Stimulated activated CD8-positive, alpha-beta memory T cell treated with anti-CD3 and anti-CD28 coated beads, Interleukin-4, amount 100 ng/mL, for 1 hour (primary cell): Measurements from ENCODE around the gene UGT1A8.
"Not testable (repeated sequence)": the region's sequence is repeated elsewhere in the genome, so short reads cannot be mapped to it uniquely, and the experiment has no call there.

ENCODE experiments used
- DNase-seq, 2 donors: peaks; one replicate each; pipeline ENCODE4 v3.0.0-alpha.2; 2020; ENCODE audit warnings: low read depth in 2 of 2, low spot score in 1 of 2

UGT1A8 gene

DNA sequence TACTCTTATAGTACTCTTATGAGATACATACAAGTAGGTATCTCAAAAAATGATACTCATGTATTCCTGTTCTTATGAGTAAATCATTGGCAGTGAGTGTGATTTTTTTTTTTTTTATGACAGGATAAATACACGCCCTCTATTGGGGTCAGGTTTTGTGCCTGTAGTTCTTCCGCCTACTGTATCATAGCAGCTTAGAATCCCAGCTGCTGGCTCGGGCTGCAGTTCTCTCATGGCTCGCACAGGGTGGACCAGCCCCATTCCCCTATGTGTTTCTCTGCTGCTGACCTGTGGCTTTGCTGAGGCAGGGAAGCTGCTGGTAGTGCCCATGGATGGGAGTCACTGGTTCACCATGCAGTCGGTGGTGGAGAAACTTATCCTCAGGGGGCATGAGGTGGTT lies at the start of gene UGT1A8:
Gene UGT1A8, plus strand, starts transcription at position 158 of the 400 bp plus-strand sequence. Its CDS starts 75 bp downstream, at position 233.
- DNase-seq: not testable (repeated sequence)

DNA sequence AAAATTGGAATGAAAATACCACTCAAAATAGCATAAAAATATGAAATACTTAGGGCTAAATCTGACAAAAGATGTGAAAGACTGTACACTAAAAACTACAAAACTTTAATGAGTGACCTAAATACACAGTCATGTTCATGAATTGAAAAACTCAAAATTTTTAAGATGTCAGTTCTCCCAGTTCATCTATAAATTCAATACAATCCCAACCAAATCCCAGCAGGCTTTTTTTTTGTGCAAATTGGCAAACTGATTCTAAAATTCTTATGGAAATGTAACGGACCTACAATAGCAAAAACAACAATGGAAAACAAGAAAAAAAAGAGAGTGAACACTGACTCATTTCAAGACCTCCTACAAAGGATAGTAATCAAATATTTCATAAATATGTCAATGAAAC lies 46.4 kb upstream of the UGT1A8 start:
- DNase-seq: no peak

DNA sequence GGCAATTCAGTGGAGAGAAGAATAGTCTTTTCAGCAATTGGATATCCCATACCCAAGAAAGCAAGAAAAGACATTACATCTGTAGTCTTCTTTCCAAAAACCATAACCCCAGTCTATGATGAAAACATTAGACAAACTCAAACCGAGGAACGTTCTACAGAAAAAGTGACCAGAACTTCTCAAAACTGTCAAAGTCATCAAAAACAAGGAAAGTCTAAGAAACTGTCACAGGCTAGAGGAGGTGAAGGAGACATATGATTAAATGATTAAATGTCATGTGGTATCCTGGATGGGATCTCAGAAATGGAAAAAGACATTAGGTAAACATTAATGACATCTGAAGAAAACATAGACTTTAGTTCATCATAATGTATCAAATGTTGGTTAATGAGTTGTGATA lies 46.0 kb upstream of the UGT1A8 start:
- no peak for DNase-seq

DNA sequence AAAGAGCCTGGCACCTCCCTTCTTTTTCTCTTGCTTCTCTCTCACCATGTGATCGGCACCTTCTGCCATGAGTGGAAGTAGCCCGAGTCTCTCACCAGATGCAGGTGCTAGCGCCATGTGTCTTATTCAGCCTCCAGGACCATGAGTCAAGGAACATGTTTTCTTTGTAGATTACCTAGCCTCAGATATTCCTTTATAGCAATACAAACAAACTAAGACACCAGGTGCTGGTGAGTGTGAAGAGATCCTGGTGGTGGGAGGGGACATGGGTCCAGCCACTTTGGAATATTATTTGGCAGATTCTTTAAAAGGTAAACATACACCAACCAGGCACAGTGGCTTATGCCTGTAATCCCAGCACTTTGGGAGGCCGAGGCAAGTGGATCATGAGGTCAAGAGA lies 45.0 kb upstream of the UGT1A8 start:
- DNase-seq: no peak

DNA sequence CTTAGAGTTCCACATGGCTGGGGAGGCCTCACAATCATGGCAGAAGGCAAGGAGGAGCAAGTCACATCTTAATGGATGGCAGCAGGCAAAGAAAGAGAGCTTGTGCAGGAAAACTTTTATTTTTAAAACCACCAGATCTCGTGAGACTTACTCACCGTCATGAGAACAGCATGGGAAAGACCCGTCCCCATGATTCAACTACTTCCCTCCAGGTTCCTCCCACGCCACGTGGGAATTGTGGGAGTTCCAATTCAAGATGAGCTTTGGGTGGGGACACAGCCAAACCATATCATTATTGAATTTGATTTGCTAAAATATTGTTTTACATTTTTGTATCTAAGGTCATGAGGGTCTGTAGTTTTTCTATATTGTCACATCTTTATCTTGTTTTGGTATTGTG lies 40.1 kb upstream of the UGT1A8 start:
- not testable (repeated sequence) for DNase-seq

DNA sequence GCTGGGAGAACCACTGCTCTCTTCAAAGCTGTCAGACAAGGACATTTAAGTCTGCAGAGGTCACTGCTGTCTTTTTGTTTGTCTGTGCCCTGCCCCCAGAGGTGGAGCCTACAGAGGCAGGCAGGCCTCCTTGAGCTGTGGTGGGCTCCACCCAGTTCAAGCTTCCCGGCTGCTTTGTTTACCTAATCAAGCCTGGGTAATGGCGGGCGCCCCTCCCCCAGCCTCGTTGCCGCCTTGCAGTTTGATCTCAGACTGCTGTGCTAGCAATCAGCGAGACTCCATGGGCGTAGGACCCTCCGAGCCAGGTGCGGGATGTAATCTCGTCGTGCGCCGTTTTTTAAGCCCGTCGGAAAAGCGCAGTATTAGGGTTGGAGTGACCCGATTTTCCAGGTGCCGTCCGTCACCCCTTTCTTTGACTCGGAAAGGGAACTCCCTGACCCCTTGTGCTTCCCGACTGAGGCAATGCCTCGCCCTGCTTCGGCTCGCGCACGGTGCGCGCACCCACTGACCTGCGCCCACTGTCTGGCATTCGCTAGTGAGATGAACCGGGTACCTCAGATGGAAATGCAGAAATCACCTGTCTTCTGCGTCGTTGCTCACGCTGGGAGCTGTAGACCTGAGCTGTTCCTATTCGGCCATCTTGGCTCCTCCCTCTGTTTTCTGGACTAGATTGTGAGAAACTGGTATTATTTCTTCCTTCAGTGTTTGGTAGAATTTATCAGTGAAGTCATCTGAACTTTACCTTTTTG lies 34.0 kb upstream of the UGT1A8 start:
- DNase-seq: not testable (repeated sequence)

DNA sequence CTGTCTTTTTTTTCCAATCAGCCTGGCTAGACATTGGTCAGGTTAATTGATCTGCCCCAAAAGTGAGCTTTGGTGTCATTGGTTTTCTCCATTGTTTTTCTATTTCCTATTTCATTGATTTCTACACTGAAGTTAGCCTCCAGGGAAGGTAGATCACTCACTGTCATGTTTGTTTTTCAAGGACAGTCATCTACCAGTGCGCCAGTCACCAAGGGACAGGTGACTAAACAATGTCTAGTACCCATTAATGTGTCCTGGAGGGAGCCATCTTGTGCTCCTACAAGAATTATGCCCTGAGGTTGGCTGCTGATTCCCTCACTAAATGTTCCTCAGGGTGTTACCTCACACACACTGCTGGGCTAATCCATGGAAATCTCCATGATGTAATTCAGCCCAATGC lies 33.2 kb upstream of the UGT1A8 start:
- no peak for DNase-seq

DNA sequence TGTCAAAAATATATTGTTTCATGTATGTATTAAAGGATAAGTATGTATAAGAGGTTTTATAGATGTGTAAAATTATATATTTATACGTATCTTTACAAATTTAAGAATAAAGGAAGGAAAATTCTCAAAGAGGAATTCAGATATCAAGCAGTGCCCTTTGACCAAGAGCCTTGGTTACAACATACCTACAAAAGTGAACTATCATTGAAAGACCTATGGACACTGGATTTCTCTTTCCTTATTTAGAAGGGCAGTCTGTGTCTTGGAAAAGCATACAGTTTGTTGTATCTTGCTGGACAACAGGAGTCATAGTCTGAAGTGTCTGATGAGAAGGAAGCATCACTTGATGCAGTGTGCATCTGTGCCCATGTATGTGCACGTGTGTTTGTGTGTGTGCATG lies 29.0 kb upstream of the UGT1A8 start:
- no peak for DNase-seq

DNA sequence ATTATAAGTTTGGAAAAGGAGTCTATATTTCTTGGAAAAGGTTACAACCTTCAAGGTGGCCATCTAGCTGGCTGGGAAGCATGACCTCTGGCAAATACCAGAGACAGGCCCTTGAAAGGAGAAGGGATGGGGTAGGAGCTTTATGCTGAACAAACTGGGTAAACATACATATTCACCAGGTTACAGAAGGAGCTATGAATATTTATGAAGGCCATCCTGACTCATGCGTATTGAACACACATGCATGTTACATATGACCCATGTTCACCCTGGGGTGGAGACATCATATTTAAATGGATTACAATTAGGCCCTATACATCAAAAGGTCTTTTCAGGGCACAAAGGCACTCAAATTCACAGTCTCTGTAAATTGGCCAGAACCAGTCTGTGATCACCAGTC lies 24.7 kb upstream of the UGT1A8 start:
- not testable (repeated sequence) for DNase-seq

DNA sequence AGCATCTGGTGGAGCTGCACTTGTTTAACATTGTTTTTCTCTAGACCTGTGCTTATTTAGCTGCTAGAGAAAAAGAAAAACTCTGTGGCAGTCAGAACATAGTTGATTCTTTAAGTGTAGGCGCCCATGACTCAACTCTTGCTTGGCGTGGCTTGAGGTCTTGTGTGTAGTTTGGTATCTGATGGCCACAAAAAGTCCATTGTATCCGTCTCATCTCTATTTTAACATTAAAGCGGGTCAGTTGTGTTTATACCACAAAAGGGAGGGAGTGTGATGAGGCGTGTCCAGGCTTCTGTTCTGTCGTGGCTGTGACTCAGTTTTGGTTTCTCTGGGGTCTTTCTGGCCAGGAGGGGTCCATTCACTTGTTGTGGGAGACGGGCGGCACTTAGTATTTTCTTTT lies 24.2 kb upstream of the UGT1A8 start:
- no peak for DNase-seq

DNA sequence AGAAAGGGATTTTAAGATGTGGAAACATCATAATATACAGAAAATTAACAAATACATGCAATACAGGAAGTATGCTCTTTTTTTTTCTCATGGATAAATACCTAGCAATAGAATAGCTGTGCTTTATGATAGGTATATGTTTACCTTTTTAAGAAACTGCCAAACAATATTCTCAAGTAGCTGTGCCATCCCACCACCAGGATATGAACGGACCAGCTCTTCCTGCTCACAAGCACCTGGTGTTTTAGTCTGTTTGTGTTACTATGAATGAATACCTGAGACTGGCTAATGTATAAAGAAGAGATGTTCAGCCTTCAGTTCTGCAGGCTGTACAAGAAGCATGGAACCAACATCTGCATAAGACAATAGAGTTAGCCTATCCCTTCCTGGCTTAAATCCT lies 19.9 kb upstream of the UGT1A8 start:
- no peak for DNase-seq

DNA sequence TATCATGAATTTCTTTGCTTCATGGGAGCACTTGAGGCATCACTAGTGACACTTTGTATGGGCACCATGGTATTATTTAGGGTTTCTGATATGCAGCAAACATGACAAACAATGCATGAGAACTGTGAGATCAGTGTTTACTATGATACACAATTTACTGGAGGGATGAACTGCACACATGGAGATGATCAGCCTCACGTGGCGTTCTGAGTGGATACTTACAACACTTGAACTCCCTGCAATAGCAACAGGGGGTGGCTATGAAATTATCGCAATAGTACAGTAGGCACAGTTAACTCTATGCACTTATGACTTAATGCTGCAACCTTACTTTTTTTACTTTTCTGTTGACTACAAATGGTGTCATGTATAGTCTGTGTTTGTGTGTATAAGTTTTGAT lies 18.5 kb upstream of the UGT1A8 start:
- no peak for DNase-seq

DNA sequence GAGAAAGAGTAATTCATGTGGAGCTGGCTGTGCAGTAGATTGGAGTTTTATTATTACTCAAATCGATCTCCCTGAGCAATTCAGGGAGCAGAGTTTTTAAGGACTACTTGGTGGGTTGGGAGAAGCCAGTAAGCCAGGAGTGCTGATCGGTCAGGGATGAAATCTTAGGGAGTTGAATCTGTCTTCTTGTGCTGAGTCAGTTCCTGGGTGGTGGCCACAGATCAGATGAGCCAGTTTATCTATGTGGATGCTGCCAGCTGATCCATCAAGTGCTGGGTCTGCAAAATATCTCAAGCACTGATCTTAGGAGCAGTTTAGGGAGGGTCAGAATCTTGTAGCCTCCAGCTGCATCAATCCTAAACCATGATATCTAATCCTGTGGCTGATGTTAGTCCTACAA lies 17.0 kb upstream of the UGT1A8 start:
- DNase-seq: no peak

DNA sequence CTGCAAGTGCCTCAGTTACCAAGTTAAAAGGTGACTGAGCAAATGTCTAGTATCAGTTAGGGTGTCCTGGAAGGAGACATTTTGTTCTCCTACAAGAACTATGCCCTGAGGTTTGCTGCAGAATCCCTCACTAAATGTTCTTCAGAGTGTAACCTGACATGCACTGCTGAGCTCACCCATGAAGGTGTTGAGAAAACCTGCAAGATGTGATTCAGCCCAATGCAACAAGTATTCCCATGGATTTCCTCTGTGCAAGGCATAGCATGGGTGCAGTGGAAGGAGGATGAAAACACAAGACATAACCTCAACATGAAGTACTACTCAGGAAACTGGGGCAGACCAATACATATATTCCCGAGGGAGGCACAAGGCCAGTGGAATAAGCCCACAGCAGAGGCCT lies 15.4 kb upstream of the UGT1A8 start:
- DNase-seq: no peak

DNA sequence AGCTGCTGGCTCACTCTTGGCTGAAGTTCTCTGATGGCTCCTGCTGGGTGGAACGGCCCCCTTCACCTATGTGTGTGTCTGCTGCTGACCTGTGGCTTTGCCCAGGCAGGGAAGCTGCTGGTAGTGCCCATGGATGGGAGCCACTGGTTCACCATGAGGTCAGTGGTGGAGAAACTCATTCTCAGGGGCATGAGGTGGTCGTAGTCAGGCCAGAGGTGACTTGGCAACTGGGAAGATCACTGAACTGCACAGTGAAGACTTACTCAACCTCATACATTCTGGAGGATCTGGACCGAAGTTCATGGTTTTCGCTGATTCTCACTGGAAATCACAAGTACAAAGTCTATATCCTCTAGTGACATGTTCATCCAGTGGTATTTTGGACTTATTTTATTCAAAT lies 13.9 kb upstream of the UGT1A8 start:
- no peak for DNase-seq

DNA sequence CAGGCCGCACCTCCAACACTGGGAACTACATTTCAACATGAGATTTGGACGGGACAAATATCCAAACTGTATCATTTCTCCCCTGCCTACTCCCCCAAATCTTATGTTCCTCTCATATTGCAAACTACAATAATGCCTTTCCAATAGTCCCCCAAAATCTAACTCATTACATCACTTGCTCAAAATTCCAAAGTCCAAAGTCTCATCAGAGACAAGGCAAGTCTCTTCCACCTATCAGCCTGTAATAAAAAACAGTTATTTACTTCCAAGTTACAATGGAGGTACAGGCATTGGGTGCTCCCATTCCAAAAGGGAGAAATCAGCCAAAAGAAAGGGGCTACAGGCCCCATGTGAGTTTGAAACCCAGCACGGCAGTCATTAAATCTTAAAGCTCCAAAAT lies 12.6 kb upstream of the UGT1A8 start:
- DNase-seq: no peak

DNA sequence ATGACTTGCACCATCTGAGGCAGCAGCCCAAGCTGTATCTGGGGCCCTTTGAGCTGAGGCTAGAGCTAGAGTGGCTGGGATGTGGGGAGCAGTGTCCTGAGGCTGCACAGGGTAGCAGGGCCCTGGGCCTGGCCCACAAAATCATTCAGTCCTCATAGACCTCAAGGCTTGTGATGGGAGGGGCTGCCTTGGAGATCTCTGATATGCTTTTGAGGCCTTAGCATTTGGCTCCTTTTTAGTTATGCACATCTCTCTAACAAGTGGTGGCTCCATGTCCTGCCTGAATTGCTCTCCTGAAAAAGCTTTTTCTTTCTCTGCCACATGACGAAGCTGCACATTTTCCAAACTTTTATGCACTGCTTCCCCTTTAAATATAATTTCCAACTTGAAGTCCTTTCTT lies 11.8 kb upstream of the UGT1A8 start:
- no peak for DNase-seq

DNA sequence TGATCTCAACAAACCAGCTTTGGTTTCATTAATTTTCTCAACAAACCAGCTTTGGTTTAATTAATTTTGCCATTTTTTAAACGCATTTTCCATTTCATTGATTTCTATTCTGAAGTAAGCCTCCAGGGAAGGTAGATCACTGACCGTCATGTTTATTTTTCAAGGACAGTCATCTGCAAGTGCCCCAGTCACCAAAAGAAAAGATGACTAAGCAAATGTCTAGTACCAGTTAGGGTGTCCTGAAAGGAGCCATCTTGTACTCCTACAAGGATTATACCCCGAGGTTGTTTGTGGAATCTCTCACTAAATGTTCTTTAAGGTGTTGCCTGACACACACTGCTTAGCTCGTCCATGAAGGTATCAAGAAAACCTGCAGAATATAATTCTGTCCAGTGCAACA lies 6.1 kb upstream of the UGT1A8 start:
- no peak for DNase-seq

DNA sequence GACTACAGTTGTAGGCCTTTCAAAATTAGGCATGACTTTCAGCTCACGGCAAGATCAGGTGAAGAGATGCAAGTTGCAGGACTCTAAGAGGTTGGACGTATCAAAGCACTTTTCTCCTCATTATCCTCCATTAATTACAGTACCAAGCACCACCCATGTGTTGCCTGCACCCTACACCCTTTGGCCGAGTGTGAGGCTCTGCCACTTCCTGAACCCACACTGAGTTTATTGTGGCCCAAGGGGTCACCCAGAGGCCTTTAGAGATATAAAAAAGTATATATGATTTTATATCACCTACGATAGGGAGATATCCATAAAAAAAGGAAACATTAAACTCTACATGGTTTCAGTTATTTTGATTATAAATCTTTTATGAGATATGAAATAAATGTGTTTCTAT lies 2.8 kb downstream of the UGT1A8 start:
- DNase-seq: no peak

DNA sequence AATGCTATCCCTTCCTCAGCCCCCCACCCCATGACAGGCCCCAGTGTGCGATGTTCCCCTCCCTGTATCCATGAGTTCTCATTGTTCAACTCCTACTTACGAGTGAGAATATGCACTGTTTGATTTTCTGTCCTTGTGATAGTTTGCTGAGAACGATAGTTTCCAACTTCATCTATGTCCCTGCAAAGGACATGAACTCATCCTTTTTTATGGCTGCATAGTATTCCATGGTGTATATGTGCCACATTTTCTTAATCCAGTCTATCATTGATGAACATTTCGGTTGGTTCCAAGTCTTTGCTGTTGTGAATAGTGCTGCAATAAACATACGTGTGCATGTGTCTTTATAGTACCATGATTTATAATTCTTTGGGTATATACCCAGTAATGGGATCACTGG lies 4.4 kb downstream of the UGT1A8 start:
- not testable (repeated sequence) for DNase-seq

DNA sequence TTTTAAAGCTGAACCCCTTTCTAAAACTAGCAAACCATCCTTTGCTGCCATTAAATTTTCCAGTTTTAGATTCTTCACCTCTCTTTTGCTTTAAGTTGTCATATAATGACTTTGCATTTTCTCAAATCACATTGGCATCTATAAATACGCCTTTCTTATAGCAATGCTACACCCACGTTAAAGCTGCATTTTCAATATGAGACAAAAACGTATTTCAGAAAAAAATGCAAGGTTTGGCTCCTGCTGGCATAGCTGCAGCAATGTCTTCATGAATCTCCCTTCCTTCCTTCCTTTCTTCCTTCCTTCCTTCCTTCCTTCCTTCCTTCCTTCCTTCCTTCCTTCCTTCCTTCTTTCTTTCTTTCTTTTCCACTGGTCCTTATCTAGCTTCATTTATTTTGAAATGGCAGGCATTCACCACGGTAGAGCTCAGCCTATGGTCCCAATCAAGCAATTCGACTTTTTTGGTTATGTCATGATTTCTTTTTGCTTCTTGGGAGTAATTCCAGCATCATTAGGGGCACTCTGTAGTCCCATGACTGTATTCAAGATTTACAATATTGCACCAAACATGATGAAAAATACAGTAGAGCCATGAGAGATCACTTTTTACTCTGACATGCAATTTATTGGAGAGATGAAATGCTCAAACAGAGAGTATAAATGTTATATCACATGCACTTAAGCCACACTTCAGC lies 10.0 kb downstream of the UGT1A8 start:
- DNase-seq: no peak

DNA sequence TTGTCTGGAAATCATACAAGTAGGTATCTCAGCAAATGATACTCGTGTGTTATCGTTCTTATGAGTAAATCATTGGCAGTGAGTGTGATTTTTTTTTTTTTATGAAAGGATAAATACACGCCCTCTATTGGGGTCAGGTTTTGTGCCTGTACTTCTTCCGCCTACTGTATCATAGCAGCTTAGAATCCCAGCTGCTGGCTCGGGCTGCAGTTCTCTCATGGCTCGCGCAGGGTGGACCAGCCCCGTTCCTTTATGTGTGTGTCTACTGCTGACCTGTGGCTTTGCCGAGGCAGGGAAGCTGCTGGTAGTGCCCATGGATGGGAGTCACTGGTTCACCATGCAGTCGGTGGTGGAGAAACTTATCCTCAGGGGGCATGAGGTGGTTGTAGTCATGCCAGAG lies 18.9 kb downstream of the UGT1A8 start, which contains the start of gene UGT1A10:
Gene UGT1A10, plus strand, starts transcription at position 143 of the 400 bp plus-strand sequence. Its CDS starts 75 bp downstream, at position 218.
- DNase-seq: not testable (repeated sequence)

DNA sequence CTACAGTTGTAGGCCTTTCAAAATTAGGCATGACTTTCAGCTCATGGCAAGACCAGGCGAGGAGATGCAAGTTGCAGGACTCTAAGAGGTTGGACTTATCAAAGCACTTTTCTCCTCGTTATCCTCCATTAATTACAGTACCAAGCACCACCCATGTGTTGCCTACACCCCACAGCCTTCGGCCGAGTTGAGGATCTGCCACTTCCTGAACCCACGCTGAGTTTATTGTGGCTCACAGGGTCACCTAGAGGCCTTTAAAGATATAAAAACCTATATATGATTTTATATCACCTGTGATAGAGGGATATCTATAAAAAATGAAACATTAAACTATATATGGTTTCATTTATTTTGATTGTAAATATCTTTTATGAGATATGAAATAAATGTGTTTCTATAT lies 21.4 kb downstream of the UGT1A8 start:
- no peak for DNase-seq
